Glomerular endothelial cell (primary cell): ENCODE results near the gene EVI5. TPM values are rescaled to one million over a fixed set of nuclear protein-coding genes. Genes with fewer than 3 reads are reported as not detected.
"Not testable (repeated sequence)": the region's sequence is repeated elsewhere in the genome, so short reads cannot be mapped to it uniquely, and the experiment has no call there.

Source experiments
- DNase-seq: peaks from one replicate; pipeline ENCODE4 v3.0.0-alpha.2; 2011; ENCODE audit warnings: low read depth, low spot score; ENCODE audit errors: extremely low read depth
- total RNA-seq: library from RNA; depleted of rRNA; stranded (reverse); fragments of >200 nt; gene quantifications from 2 replicates; pipeline ENCODE4 v1.2.3, GENCODE V29; 2015

EVI5 gene
- total RNA-seq, 1 donor from 2014 or later, result 28.2 TPM

DNA sequence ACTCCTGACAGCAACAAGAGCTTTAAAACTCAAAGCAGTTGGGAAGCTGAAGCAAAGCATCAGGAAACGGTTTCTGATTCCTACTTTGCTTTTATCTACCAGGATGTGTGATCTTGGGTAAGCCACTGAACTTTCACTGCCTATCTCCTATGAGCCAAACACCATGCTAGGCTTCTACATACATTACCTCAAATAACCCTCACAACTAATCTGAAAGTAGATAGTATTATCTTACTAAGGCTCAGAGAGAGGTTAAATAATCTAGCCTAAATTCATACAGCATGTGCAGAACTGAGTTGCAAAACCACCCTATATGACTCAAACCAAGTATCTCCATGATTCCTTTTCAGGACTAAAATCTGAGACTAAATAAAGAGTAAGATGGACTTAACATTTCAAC is 83.8 kb downstream of the EVI5 start:
- no peak for DNase-seq

GRCh38 chr1:92698932-92699331 is 86.0 kb downstream of the EVI5 start:
- no peak for DNase-seq

DNA sequence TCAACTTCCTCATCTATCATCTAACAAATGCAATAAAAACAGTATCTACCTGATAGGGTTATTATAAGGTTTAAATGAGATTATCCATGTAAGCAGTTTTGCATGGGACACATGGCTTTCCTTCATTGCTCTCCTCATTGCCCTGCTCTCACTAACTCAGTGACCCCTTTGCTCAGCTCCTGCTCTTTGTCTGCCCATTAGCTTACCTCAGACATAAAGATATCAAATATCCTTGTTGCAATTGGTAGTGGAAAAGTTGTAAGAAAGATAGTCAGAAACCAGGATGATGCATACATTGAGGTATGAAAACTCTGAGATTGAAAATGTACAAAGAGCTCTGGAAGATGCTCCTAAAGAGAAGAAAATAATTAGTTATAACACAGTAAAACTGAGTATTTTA is 89.8 kb downstream of the EVI5 start:
- DNase-seq, result no peak

- no peak for DNase-seq
These were observed 93.0 kb downstream of the EVI5 start for GRCh38 chr1:92691925-92692324.

DNA sequence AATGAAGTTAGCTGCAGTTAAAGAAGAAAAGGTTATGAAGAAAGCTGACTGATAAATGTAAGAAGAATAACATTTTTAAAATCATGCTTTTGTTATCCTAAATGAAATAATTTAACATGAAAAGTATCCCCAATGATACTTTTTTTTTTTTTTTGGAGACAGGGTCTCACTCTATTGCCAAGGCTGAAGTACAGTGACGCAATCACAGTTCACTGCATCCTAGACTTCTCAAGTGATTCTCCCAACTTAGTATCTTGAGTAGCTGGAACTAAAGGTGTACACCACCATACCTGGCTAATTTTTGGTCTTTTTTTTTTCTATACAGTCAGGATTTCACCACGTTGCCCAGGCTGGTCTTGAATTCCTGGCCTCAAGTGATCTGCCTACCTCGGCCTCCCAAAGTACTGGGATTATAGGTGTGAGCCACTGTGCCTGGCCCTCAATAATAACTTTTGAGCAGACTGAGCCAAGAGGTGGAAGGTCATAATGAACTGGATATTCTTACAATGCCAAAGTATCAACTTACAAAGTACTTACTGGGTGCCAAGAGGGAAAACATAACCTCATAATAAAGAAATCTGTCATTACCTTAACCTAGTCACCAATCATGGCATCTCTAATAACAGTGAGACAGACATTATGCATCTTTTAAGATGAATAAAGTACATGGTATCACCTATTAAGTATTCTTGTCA is 94.5 kb downstream of the EVI5 start:
- DNase-seq, result no peak

DNA sequence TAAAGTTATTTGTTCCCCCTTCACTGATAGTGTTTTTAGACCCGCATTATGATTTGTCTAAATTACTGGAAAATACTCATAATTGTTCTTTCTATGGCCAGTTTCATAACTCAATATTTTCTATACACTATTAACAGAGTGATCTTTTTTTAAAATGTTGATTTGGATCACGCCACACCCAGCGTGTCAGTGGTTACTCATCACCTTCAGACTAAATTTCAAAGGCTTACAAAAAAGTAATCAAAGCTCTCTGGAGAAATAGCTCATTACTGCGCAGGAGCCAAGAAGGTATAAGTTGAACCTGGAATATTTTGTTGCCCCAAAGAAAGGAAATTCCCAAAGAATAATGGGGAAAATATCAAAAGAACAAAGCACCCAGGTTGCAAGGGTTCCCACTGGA is 104.9 kb downstream of the EVI5 start:
- no peak for DNase-seq

DNA sequence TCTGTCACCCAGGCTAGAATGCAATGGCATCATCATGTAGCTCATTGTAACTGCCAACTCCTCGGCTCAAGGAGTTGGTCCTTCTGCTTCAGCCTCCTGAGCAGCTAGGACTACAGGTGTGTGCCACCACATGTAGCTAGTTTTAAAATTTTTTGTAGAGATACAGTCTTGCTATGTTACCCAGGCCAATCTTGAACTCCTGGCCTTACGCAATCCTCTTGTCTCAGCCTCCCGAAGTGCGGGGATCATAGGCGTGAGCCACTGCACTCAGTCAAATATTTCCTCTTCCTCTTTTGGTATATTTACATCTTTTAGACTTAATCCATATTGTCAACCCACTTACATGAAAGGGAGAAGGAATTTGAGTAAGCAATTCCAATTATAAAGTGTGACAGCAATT is 121.1 kb downstream of the EVI5 start:
- no peak for DNase-seq

- no peak for DNase-seq
These were observed 122.9 kb downstream of the EVI5 start for GRCh38 chr1:92662048-92662447.

GRCh38 chr1:92657701-92658100 is 127.2 kb downstream of the EVI5 start:
- no peak for DNase-seq

DNA sequence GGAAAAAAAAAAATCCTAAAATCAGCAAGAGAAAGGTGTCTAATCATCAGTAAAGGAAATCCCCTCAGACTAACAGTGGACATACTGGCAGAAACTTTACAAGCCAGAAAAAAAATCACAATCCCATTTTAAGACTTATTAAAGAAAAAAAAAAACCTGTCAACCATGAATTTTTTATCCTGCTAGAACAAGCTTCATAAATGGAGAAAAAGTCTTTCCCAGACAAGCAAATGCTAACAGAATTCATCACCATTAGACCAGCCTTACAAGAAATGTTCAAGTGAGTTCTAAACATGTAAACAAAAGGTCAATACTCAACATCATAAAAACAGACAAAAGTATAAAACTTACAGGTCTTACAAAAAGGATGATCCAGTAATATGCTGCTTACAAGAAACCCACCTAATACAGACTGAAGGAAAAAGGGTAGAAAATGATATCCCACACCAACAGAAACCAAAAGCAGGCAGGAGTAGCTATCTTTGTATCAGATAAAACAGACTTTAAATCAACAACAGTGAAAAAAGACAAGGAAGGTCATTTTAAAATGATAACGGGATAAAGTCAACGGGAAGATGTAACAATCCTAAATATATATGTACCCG is 129.6 kb downstream of the EVI5 start:
- no peak for DNase-seq

GRCh38 chr1:92653605-92654381 is 131.1 kb downstream of the EVI5 start:
- no peak for DNase-seq

DNA sequence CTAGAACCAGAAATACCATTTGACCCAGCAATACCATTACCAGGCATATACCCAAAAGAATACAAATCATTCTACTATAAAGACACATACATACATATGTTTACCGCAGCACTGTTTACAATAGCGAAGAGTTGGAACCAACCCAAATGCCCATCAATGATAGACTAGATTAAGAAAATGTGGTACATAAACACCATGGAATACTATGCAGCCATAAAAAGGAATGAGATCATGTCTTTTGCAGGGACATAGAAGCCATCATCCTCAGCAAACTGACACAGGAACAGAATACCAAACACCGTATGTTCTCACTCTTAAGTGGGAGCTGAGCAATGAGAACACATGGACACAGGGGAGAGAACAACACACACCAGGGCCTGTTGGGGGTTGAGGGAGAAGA is 144.2 kb downstream of the EVI5 start:
- DNase-seq, result not testable (repeated sequence)

- DNase-seq, result no peak
These were observed 146.4 kb downstream of the EVI5 start for GRCh38 chr1:92638498-92638897.

GRCh38 chr1:92635203-92635602 is 149.7 kb downstream of the EVI5 start:
- not testable (repeated sequence) for DNase-seq

- no peak for DNase-seq
These were observed 161.6 kb downstream of the EVI5 start for GRCh38 chr1:92623187-92623778.

DNA sequence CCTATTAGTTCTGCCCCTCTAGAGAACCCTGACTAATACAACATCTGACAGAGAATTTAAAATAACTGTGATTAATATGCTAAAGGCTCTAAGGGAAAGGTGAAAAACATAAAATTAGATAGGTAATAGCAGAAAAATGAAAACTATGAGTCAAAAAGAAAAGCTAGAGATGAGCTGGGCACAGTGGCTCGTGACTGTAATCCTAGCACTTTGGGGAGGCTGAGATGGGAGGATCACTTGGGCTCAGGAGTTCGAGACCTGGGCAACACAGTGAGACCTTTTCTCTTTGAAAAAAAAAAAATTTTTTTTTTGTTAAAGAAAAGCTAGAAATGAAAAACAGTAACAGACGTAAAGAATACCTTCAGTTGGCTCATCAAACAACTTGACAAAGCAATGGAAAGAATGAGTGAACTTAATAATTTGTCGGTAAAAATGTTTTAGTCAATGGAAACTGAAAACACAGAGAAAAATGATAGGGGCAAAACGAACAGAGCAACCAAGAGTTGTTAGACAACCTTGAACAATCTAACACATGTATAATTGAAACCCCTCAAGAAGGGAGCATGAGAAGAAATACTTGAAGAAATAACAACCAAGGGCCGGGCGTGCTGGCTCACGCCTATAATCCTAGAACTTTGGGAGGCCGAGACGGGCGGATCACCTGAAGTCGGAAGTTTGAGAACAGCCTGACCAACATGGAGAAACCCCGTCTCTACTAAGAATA is 165.3 kb downstream of the EVI5 start:
- DNase-seq, result no peak

DNA sequence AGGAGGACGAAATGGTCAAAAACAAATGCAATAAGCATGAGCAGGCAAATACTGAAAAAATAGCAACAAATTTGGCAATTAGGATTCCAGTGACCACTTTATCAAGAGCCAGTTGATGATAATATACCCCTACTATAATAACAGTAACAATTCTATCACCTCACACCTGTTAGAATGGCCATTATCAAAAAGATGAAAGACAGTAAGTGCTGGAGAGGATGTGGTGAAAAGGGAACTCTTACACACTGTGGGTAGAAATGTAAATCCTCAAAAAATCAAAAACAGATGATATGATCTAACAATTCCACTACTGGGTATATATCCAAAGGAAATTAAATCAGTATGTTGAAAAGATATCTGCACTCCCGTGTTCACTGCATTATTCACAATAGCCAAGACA is 183.9 kb downstream of the EVI5 start:
- no peak for DNase-seq

DNA sequence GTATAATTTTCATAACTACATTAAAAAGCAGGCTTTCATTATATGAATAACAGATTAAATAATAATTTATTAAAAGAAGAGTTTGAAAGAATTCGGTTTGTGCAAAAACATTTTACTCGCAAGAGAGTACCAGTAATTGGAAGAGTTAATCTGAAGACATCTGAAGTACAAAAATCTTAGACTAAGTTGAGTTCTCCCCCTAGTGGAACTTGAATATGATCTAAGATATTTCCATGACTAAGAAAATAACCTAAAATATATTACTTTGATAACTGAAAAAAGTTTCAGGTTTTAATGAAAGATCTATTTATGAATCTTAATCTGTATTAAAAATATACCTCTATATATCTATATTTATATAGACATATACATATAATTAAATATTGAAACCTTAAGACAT is 185.7 kb downstream of the EVI5 start:
- DNase-seq, result peak; percentile 27

DNA sequence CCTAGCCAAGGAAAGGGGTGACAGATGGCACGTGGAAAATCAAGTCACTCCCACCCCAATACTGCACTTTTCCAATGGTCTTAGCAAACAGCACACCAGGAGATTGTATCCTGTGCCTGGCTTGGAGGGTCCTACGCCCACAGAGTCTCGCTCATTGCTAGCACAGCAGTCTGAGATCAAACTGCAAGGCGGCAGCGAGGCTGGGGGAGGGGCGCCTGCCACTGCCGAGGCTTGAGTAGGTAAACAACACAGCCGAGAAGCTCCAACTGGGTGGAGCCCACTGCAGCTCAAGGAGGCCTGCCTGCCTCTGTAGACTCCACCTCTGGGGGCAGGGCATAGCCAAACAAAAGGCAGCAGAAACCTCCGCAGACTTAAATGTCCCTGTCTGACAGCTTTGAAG is 195.5 kb downstream of the EVI5 start:
- not testable (repeated sequence) for DNase-seq

- DNase-seq, result no peak
These were observed 197.5 kb downstream of the EVI5 start for GRCh38 chr1:92587445-92587844.

DNA sequence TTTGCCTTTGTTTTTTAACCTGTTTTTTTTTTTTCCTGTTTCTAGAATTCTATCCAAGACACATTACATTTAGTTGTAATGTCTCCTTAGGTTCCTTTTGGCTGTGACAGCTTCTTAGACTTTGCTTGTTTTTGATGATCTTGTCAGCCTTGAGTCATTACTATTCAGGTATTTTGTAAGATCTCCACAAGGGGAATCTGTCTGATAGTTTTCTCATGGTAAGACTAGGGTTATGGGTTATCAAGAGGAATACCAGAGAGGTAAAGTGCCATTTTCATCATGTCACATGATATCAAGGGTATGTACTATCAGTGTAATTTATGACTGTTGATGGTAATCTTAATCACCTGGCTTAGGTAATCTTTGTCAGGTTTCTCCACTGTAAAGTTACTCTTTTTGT is 199.1 kb downstream of the EVI5 start:
- DNase-seq, result no peak
